PC-3 (cell line): ENCODE data around the gene GDPD5.

Source experiments
- EZH2 ChIP-seq: fragments of 300-600 bp; sonication (generic); IDR thresholded peaks from one replicate; pipeline ENCODE4 v1.6.1; 2017; ENCODE audit warnings: antibody characterized with exemption, mild to moderate bottlenecking, low read length; ENCODE audit not compliant: unreplicated experiment
- EZH2phosphoT487 ChIP-seq: fragments of 300-600 bp; sonication (generic); IDR thresholded peaks from 2 replicates; pipeline ENCODE4 v1.6.1; 2018; ENCODE audit warnings: mild to moderate bottlenecking, antibody characterized with exemption, low read length, borderline replicate concordance
- TF ChIP-seq, protein P1 (sequence below): fragments of 300-600 bp; sonication (generic); conservative IDR thresholded peaks from 2 replicates; pipeline ENCODE4 v1.5.1; 2017; ENCODE audit warnings: antibody characterized with exemption, low read depth, mild to moderate bottlenecking, low read length

DNA sequence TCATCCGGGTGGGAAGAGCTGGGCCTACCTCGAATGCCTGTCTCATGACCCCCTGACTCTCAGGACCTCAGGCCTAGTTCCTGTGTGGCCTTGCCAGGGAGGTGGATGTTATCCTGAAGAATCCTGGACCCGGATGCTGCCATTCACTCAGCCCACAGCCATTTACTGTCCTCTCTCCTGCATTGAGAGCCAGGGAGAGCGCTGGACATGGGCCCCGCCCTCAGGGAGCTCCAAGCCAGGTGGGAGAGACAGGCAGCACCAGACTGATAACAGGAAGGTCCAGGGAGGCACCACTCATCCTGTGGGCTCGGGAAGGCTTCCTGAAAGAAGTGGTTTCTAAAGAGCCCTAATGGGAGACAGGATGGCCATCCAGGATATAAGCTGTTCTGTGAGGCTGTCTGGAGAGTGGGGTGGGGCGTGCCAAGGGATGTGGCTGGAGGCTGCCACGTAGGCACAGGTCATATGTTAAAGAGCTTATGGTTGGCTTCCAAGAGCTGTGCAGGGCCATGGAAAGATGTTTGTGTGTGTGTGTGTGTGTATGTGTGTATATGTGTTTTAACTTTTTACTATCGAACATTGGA, 44.9 kb upstream of the GDPD5 start:
- TF ChIP-seq, protein P1, sequence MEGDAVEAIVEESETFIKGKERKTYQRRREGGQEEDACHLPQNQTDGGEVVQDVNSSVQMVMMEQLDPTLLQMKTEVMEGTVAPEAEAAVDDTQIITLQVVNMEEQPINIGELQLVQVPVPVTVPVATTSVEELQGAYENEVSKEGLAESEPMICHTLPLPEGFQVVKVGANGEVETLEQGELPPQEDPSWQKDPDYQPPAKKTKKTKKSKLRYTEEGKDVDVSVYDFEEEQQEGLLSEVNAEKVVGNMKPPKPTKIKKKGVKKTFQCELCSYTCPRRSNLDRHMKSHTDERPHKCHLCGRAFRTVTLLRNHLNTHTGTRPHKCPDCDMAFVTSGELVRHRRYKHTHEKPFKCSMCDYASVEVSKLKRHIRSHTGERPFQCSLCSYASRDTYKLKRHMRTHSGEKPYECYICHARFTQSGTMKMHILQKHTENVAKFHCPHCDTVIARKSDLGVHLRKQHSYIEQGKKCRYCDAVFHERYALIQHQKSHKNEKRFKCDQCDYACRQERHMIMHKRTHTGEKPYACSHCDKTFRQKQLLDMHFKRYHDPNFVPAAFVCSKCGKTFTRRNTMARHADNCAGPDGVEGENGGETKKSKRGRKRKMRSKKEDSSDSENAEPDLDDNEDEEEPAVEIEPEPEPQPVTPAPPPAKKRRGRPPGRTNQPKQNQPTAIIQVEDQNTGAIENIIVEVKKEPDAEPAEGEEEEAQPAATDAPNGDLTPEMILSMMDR = no peak
- TF ChIP-seq EZH2phosphoT487 (no peak), EZH2 (no peak)
